Ovary (tissue), 9 donors: ENCODE data around the gene CD3D. TPM values are rescaled to one million over a fixed set of nuclear protein-coding genes. Genes with fewer than 3 reads are reported as not detected.

ENCODE experiments used
- DNase-seq, 5 donors: peaks; one replicate each; pipeline ENCODE4 v3.0.0-alpha.2; 2019 to 2020
- H3K27ac ChIP-seq, 2 donors: fragments of 200-600 bp; one replicate each; pipeline versions ENCODE4 v1.5.1 to v1.8.0; 2019 to 2022
- H3K27me3 ChIP-seq: fragments of 200-600 bp; one replicate; pipeline ENCODE4 v1.8.0; 2022
- H3K36me3 ChIP-seq: fragments of 200-600 bp; sonication (generic); one replicate; pipeline ENCODE4 v1.5.1; 2019
- H3K4me1 ChIP-seq: one replicate; pipeline ENCODE4 v1.8.1; 2013; ENCODE audit warnings: mild to moderate bottlenecking, moderate library complexity; ENCODE audit not compliant: insufficient read depth
- H3K4me3 ChIP-seq: fragments of 200-600 bp; sonication (generic); one replicate; pipeline ENCODE4 v1.5.1; 2017
- H3K9me3 ChIP-seq, 2 donors: fragments of 200-600 bp in 1 of 2; sonication (generic) in 1 of 2; one replicate each; pipeline versions ENCODE4 v1.5.1 to v1.8.1; 2013 to 2019; ENCODE audit warnings: mild to moderate bottlenecking in 1 of 2, moderate library complexity in 1 of 2
- EP300 ChIP-seq: sonication (generic); formaldehyde crosslinking; IDR thresholded peaks from one replicate; pipeline ENCODE4 v1.6.1; 2017; ENCODE audit warnings: antibody characterized with exemption
- POLR2A ChIP-seq: fragments of 450-650 bp; IDR thresholded peaks from one replicate; pipeline ENCODE4 v1.6.1; 2017; ENCODE audit warnings: antibody characterized with exemption, mild to moderate bottlenecking, moderate library complexity
- WGBS, 3 donors: extraction: QIAGEN DNeasy Blood & Tissue Kit in 1 of 3; methylation state at CpG; one replicate each; pipeline versions ENCODE4 v1.1.5 to v1.1.7; 2013 to 2017; 5-methylcytosine and 5-hydroxymethylcytosine counted together
- intact Hi-C, 4 donors: fragments of 100-400 bp; cut with DNase I; formaldehyde crosslinking; loops; one replicate each; pipeline versions ENCODE4 v1.11.0 to v1.15.1; 2022 to 2023
- polyA plus RNA-seq, 2 donors: library from polyadenylated mRNA; stranded (reverse); fragments of 200-250 nt in 1 of 2; fragments of 350-450 nt in 1 of 2; fragmentation: Illumina TruSeq in 1 of 2; extraction: RNeasy Lipid Tissue Mini Kit (QIAGEN cat#74804) in 1 of 2; gene quantifications; one replicate each; pipeline ENCODE4 v1.2.3, GENCODE V29; 2013 to 2014
- total RNA-seq, 7 donors: library from RNA; depleted of rRNA in 2 of 7; stranded (reverse); fragments of >200 nt in 2 of 7; fragmentation: NEBNext Ultra II Directional in 3 of 7; extraction: Animal tissue kit (Norgen Biotek cat#: 25700) in 3 of 7; gene quantifications; one replicate each; pipeline versions ENCODE4 v1.1.0 to v1.2.4, GENCODE V29; 2016 to 2023
- TF ChIP-seq, protein P1 (sequence below), 3 donors: fragments of 450-650 bp in 2 of 3; fragments of 200-600 bp in 1 of 3; IDR thresholded peaks; one replicate each; pipeline versions ENCODE4 v1.5.1 to v1.8.0; 2016 to 2022; ENCODE audit warnings: antibody characterized with exemption in 3 of 3, mild to moderate bottlenecking in 1 of 3
- donor health status: DM: no; HTN: no; CAD: no; lungs with moderate emphysema.
- donor health status: DM: no; HTN: no; CAD: no.
- donor health status: Bipolar disorder and iron deficiency.
- donor health status: DM: yes; HTN: yes; CAD: no.
- donor health status: DM: no; HTN: no; CAD: no.
- donor health status: DM: yes; HTN: yes; CAD: no.

The CD3D gene
- total and polyA plus RNA-seq, 9 donors = 0.47 to 11.6 (median 1.4) TPM; not detected in 1

DNA sequence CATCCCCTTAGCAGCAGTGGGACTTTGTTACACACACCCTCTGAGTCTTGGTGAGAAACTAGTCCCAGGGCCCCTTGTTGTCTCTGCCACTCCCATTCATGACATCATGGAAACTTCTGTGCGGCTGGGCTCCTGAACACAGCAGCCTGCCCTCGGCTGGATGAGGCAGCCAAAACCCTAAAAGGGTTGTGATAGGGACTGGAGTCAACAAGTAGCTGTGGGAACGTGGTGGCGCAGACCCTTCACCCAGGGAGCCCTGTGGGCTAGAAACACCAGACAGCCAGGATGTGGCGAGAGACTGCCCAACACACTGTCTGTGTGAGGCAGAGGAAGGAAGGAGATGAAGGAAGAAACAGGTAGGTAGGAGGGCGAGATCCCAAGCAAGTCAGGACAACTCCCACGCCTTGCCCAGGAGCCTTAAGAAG, 3.9 kb downstream of the CD3D start:
- Histone ChIP-seq H3K36me3 (no peaks in the 10 kb centered on the region), H3K9me3 (no peaks in the 10 kb centered on the region), H3K4me3 (no peak overlapping the region), H3K27ac (no peak overlapping the region), H3K27me3 (no peaks in the 10 kb centered on the region), H3K4me1 (no peaks in the 10 kb centered on the region)
- WGBS, 3 donors = 56 to 64% (median 59%) methylated on average over 7 of the region's 7 CpGs
- no peak for TF ChIP-seq POLR2A
- TF ChIP-seq EP300 = no peak
- TF ChIP-seq, protein P1, sequence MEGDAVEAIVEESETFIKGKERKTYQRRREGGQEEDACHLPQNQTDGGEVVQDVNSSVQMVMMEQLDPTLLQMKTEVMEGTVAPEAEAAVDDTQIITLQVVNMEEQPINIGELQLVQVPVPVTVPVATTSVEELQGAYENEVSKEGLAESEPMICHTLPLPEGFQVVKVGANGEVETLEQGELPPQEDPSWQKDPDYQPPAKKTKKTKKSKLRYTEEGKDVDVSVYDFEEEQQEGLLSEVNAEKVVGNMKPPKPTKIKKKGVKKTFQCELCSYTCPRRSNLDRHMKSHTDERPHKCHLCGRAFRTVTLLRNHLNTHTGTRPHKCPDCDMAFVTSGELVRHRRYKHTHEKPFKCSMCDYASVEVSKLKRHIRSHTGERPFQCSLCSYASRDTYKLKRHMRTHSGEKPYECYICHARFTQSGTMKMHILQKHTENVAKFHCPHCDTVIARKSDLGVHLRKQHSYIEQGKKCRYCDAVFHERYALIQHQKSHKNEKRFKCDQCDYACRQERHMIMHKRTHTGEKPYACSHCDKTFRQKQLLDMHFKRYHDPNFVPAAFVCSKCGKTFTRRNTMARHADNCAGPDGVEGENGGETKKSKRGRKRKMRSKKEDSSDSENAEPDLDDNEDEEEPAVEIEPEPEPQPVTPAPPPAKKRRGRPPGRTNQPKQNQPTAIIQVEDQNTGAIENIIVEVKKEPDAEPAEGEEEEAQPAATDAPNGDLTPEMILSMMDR (IDR thresholded peaks at IDR 0.05) = no peak
- intact Hi-C loops = no loop called here
- no peak for DNase-seq

DNA sequence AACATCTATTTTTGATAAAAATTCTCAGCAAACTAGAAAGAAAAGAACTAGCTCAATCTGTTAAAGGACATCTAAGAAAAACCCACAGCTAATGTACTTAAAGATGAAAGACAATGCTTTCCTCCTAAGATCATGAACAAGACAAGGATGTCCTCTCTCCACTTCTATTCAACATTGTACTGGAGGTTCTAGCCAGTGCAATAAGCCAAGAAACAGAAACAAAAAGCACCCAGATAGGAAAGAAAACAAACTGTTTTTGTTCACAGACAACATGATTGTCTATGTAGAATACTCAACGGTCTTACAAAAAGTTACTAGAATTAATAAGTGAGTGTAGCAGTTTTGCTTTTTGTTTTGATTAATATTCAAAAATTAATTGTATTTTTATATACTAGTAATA, 7.8 kb downstream of the CD3D start:
- Histone ChIP-seq H3K4me1 (no peaks in the 10 kb centered on the region), H3K4me3 (no peak overlapping the region), H3K9me3 (no peaks in the 10 kb centered on the region), H3K27me3 (no peaks in the 10 kb centered on the region), H3K36me3 (no peaks in the 10 kb centered on the region), H3K27ac (no peak overlapping the region)
- TF ChIP-seq, protein P1 (IDR thresholded peaks at IDR 0.05) = no peak
- TF ChIP-seq EP300 = no peak
- TF ChIP-seq POLR2A = no peak
- intact Hi-C loops = no loop called here
- DNase-seq = no peak
- WGBS, 3 donors = 77 to 92% (median 77%) methylated on average over 1 of the region's 1 CpG

DNA sequence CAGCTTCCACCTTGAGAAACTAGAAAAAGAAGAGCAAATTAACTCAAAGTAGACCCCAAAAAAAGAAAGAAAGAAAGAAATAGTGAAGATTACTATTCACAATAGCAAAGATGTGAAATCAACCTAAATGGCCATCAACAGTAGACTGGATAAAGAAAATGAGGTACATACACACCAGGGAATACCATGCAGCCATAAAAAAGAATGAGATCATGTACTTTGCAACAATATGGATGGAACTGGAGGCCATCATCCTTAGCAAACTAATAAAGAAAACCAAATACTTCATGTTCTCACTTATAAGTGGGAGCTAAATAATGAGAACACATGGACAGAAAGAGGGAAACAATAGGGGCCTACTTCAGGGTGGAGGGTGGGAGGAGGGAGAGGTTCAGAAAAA, 13.8 kb downstream of the CD3D start:
- H3K36me3 ChIP-seq = no peaks in the 10 kb centered on the region
- no peaks in the 10 kb centered on the region for H3K4me1 ChIP-seq
- H3K27me3 ChIP-seq = no peaks in the 10 kb centered on the region
- DNase-seq = no peak
- no peak overlapping the region for H3K27ac ChIP-seq
- no peak overlapping the region for H3K4me3 ChIP-seq
- TF ChIP-seq, protein P1 (IDR thresholded peaks at IDR 0.05) = no peak
- no peak for TF ChIP-seq POLR2A
- TF ChIP-seq EP300 = no peak
- intact Hi-C loops = no loop called here
- H3K9me3 ChIP-seq = no peaks in the 10 kb centered on the region

DNA sequence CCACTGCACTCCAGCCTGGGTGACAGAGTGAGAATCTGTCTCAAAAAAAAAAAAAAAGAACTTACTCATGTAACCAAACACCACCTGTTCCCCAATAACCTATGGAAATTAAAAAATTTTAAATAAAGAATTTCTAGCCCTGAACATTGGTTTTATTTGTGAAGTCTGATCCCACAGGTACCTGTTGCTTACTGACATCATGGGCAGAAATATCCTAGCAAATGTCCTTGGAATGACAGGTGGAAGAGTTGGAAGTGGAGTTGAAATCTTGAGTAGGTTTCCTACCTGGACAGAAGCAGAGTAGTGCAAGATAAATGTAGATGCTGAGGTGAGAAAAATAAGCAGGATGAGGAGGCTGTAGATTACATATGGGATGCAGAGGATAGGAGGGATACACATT, 17.2 kb downstream of the CD3D start:
- Histone ChIP-seq H3K27ac (no peak overlapping the region), H3K36me3 (no peaks in the 10 kb centered on the region), H3K9me3 (no peaks in the 10 kb centered on the region), H3K4me1 (no peaks in the 10 kb centered on the region), H3K27me3 (no peaks in the 10 kb centered on the region), H3K4me3 (no peak overlapping the region)
- intact Hi-C loops = no loop called here
- no peak for DNase-seq
- TF ChIP-seq EP300 = no peak
- TF ChIP-seq, protein P1 (IDR thresholded peaks at IDR 0.05) = no peak
- no peak for TF ChIP-seq POLR2A

DNA sequence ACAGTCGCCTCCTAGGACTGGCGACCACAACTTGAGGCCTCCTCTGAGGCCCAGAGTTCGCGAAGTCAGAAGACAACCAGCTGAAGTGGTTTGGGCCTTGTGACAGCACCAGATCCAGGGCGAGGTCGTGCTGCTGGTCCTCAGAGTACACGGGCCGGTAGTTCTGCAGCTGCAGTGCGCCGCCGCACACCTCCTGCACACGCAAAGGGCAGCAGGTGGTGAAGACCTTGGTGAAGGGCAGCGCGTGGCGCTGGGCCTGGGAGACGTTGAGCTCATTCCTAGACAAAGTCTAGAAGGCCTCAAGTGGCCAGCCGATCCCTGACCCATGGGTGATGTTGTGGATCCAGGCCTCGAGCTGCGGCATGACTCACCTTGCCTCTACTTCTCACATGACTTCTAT, 19.8 kb downstream of the CD3D start:
- H3K27ac ChIP-seq = no peak overlapping the region
- no peaks in the 10 kb centered on the region for H3K4me1 ChIP-seq
- H3K9me3 ChIP-seq = no peaks in the 10 kb centered on the region
- no peak for DNase-seq
- H3K4me3 ChIP-seq = no peak overlapping the region
- WGBS, 3 donors = 93 to 95% (median 93%) methylated on average over 19 of the region's 19 CpGs
- no peaks in the 10 kb centered on the region for H3K27me3 ChIP-seq
- intact Hi-C loops = no loop called here
- TF ChIP-seq EP300 (no peak), POLR2A (no peak)
- TF ChIP-seq, protein P1 (IDR thresholded peaks at IDR 0.05) = no peak
- no peaks in the 10 kb centered on the region for H3K36me3 ChIP-seq
